ENCODE measurements around the gene SESTD1. TPM values are rescaled to one million over a fixed set of nuclear protein-coding genes. Genes with fewer than 3 reads are reported as not detected.
"Not testable (repeated sequence)": the region's sequence is repeated elsewhere in the genome, so short reads cannot be mapped to it uniquely, and the experiment has no call there.

SESTD1 gene
- total RNA-seq, 1 donor from 2014 or later: 92.4 TPM

GRCh38 chr2:179218848-179219594 is 45.6 kb downstream of the SESTD1 start:
- TF ChIP-seq CTCF (IDR thresholded peaks at IDR 0.05; ENCODE audit: unreplicated experiment): peak; percentile 66
- Mint-ChIP-seq H3K4me1 (ENCODE audit: unreplicated experiment) (peaks cover 9% of the 10 kb centered on the region), H3K9me3 (ENCODE audit: unreplicated experiment) (no peaks in the 10 kb centered on the region)

DNA sequence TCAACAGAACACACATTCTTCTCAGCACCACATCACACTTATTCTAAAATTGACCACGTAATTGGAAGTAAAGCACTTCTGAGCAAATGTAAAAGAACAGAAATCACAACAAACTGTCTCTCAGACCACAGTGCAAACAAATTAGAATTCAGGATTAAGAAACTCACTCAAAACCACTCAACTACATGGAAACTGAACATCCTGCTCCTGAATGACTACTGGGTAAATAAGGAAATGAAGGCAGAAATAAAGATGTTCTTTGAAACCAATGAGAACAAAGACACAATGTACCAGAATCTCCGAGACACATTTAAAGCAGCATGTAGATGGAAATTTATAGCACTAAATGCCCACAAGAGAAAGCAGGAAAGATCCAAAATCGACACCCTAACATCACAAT is 50.0 kb downstream of the SESTD1 start:
- H3K4me3 Mint-ChIP-seq (ENCODE audit: unreplicated experiment); H3K4me1 Mint-ChIP-seq (ENCODE audit: unreplicated experiment); DNase-seq (ENCODE audit: low spot score); H3K27ac Mint-ChIP-seq (ENCODE audit: unreplicated experiment); H3K27me3 Mint-ChIP-seq (ENCODE audit: unreplicated experiment): not testable (repeated sequence)
- H3K9me3 Mint-ChIP-seq (ENCODE audit: unreplicated experiment): peaks cover 12% of the 10 kb centered on the region
- H3K36me3 Mint-ChIP-seq (ENCODE audit: low read depth, unreplicated experiment): peaks cover 15% of the 10 kb centered on the region

More at GRCh38 chr2:179218848-179219594, 45.6 kb downstream of the SESTD1 start:
- no peak overlapping the region for H3K27ac Mint-ChIP-seq (ENCODE audit: unreplicated experiment)
- no peaks in the 10 kb centered on the region for H3K27me3 Mint-ChIP-seq (ENCODE audit: unreplicated experiment)
- H3K4me3 Mint-ChIP-seq (ENCODE audit: unreplicated experiment): no peak overlapping the region
- H3K36me3 Mint-ChIP-seq (ENCODE audit: low read depth, unreplicated experiment): no peaks in the 10 kb centered on the region
- peak; percentile 67 for DNase-seq (ENCODE audit: low spot score)

- Mint-ChIP-seq H3K27ac (ENCODE audit: unreplicated experiment) (no peak overlapping the region), H3K36me3 (ENCODE audit: low read depth, unreplicated experiment) (peaks cover 22% of the 10 kb centered on the region), H3K27me3 (ENCODE audit: unreplicated experiment) (no peaks in the 10 kb centered on the region), H3K4me1 (ENCODE audit: unreplicated experiment) (peaks cover 5% of the 10 kb centered on the region), H3K4me3 (ENCODE audit: unreplicated experiment) (no peak overlapping the region), H3K9me3 (ENCODE audit: unreplicated experiment) (peaks cover 17% of the 10 kb centered on the region)
- no peak for TF ChIP-seq CTCF (IDR thresholded peaks at IDR 0.05; ENCODE audit: unreplicated experiment)
- DNase-seq (ENCODE audit: low spot score): no peak
These were observed 53.3 kb downstream of the SESTD1 start for GRCh38 chr2:179211355-179211754.

DNA sequence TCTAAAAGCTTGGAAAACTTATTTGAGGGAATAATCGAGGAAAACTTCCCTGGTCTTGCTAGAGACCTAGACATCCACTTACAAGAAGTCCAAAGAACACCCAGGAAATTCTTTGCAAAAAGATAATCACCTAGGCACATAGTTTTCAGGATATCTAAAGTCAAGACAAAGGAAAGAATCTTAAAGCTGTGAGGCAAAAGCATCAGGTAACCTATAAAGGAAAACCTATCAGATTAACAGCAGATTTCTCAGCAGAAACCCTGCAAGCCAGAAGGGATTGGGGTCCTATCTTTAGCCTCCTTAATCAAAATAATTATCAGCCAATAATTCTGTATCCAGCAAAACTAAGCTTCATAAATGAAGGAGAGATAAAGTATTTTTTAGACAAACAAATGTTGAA is 56.4 kb downstream of the SESTD1 start:
- DNase-seq (ENCODE audit: low spot score); H3K27me3 Mint-ChIP-seq (ENCODE audit: unreplicated experiment); H3K4me3 Mint-ChIP-seq (ENCODE audit: unreplicated experiment); H3K4me1 Mint-ChIP-seq (ENCODE audit: unreplicated experiment); H3K27ac Mint-ChIP-seq (ENCODE audit: unreplicated experiment): not testable (repeated sequence)
- Mint-ChIP-seq H3K36me3 (ENCODE audit: low read depth, unreplicated experiment) (peaks cover 27% of the 10 kb centered on the region), H3K9me3 (ENCODE audit: unreplicated experiment) (peaks cover 17% of the 10 kb centered on the region)

DNA sequence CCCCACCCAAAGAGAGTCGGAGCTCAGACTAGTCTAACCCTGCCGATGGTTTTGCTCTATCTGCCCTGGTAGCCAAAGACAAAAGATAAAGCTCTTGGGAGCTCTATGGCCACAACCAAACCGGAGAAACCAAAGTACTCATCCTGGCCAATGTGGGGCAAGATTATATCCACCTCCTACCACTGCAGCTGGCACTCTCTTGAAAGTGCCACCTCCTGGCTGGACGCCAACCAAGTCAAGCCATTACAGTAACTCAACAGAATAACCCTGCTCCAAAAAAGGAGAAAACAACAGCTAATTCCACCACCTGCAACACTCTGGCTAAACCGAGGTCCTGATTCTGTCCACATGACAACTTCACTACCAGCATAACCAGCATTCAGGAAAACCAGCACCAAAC is 57.6 kb downstream of the SESTD1 start:
- H3K36me3 Mint-ChIP-seq (ENCODE audit: low read depth, unreplicated experiment): peaks cover 36% of the 10 kb centered on the region
- H3K4me1 Mint-ChIP-seq (ENCODE audit: unreplicated experiment): no peaks in the 10 kb centered on the region
- no peak for TF ChIP-seq CTCF (IDR thresholded peaks at IDR 0.05; ENCODE audit: unreplicated experiment)
- peaks cover 28% of the 10 kb centered on the region for H3K9me3 Mint-ChIP-seq (ENCODE audit: unreplicated experiment)
- H3K4me3 Mint-ChIP-seq (ENCODE audit: unreplicated experiment): no peak overlapping the region
- H3K27me3 Mint-ChIP-seq (ENCODE audit: unreplicated experiment): no peaks in the 10 kb centered on the region
- no peak for DNase-seq (ENCODE audit: low spot score)
- H3K27ac Mint-ChIP-seq (ENCODE audit: unreplicated experiment): no peak overlapping the region

DNA sequence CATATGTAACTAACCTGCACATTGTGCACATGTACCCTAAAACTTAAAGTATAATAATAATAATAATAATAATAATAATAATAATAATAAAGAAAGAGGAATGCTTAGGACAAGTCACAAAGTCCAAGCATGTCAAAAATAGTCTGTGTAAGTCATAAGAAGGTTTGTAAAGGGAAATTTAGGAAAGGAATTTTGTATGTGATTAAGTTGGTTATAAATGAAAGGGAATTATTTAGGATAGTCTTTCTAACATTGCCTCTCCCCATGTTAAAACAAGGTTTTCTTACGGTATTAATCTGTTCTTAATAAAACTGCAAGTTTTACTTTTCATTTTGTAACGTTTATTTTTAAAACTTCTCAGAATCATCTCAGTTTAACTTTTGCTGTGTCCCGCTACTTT is 62.8 kb downstream of the SESTD1 start:
- TF ChIP-seq CTCF (IDR thresholded peaks at IDR 0.05; ENCODE audit: unreplicated experiment): no peak
- H3K27ac Mint-ChIP-seq (ENCODE audit: unreplicated experiment): no peak overlapping the region
- peaks cover 18% of the 10 kb centered on the region for H3K36me3 Mint-ChIP-seq (ENCODE audit: low read depth, unreplicated experiment)
- no peaks in the 10 kb centered on the region for H3K27me3 Mint-ChIP-seq (ENCODE audit: unreplicated experiment)
- DNase-seq (ENCODE audit: low spot score): no peak
- H3K9me3 Mint-ChIP-seq (ENCODE audit: unreplicated experiment): peaks cover 14% of the 10 kb centered on the region
- no peak overlapping the region for H3K4me3 Mint-ChIP-seq (ENCODE audit: unreplicated experiment)
- no peaks in the 10 kb centered on the region for H3K4me1 Mint-ChIP-seq (ENCODE audit: unreplicated experiment)

GRCh38 chr2:179195926-179196590 is 68.6 kb downstream of the SESTD1 start:
- H3K27me3 Mint-ChIP-seq (ENCODE audit: unreplicated experiment); H3K9me3 Mint-ChIP-seq (ENCODE audit: unreplicated experiment); DNase-seq (ENCODE audit: low spot score); H3K27ac Mint-ChIP-seq (ENCODE audit: unreplicated experiment); H3K4me1 Mint-ChIP-seq (ENCODE audit: unreplicated experiment); H3K4me3 Mint-ChIP-seq (ENCODE audit: unreplicated experiment): not testable (repeated sequence)
- peaks cover 19% of the 10 kb centered on the region for H3K36me3 Mint-ChIP-seq (ENCODE audit: low read depth, unreplicated experiment)
